Ascending aorta (tissue), 2 donors: Measurements from ENCODE around the gene TAX1BP3. TPM values are rescaled to one million over a fixed set of nuclear protein-coding genes. Genes with fewer than 3 reads are reported as not detected.
A peak's percentile ranks its signal among the peaks of the same experiment; 100 is the strongest.
"Not testable (repeated sequence)": the region's sequence is repeated elsewhere in the genome, so short reads cannot be mapped to it uniquely, and the experiment has no call there.

Experiments
- DNase-seq, 2 donors: peaks; one replicate each; pipeline ENCODE4 v3.0.0-alpha.2; 2019; ENCODE audit warnings: low spot score in 2 of 2
- H3K27ac ChIP-seq, 2 donors: fragments of 200-600 bp; sonication (generic); one replicate each; pipeline ENCODE4 v1.5.1; 2016 to 2017; ENCODE audit warnings: mild to moderate bottlenecking in 1 of 2
- H3K27me3 ChIP-seq: fragments of 200-600 bp; sonication (generic); one replicate; pipeline ENCODE4 v1.5.1; 2017
- H3K36me3 ChIP-seq, 2 donors: fragments of 200-600 bp; sonication (generic); one replicate each; pipeline ENCODE4 v1.5.1; 2016
- H3K4me1 ChIP-seq, 2 donors: fragments of 200-600 bp; sonication (generic); one replicate each; pipeline ENCODE4 v1.5.1; 2016 to 2017; ENCODE audit warnings: mild to moderate bottlenecking in 1 of 2
- H3K4me3 ChIP-seq, 2 donors: fragments of 200-600 bp; sonication (generic); one replicate each; pipeline ENCODE4 v1.5.1; 2016 to 2017; ENCODE audit warnings: mild to moderate bottlenecking in 1 of 2
- H3K9me3 ChIP-seq, 2 donors: fragments of 200-600 bp; sonication (generic); one replicate each; pipeline ENCODE4 v1.5.1; 2016
- CTCF ChIP-seq, 3 experiments: fragments of 200-600 bp in 2 of 3; fragments of 450-650 bp in 1 of 3; sonication (generic) in 2 of 3; IDR thresholded peaks; one replicate each; pipeline ENCODE4 v1.5.1; 2016 to 2019; ENCODE audit warnings: antibody characterized with exemption in 3 of 3, mild to moderate bottlenecking in 1 of 3, moderate library complexity in 1 of 3
- intact Hi-C: fragments of 100-400 bp; cut with DNase I; formaldehyde crosslinking; loops from one replicate; pipeline ENCODE4 v1.15.1; 2023
- total RNA-seq: library from RNA; depleted of rRNA; stranded (reverse); fragments of >200 nt; gene quantifications from one replicate; pipeline ENCODE4 v1.1.0, GENCODE V29; 2016

Gene TAX1BP3
- total RNA-seq, 1 donor from 2014 or later, result 165 TPM

DNA sequence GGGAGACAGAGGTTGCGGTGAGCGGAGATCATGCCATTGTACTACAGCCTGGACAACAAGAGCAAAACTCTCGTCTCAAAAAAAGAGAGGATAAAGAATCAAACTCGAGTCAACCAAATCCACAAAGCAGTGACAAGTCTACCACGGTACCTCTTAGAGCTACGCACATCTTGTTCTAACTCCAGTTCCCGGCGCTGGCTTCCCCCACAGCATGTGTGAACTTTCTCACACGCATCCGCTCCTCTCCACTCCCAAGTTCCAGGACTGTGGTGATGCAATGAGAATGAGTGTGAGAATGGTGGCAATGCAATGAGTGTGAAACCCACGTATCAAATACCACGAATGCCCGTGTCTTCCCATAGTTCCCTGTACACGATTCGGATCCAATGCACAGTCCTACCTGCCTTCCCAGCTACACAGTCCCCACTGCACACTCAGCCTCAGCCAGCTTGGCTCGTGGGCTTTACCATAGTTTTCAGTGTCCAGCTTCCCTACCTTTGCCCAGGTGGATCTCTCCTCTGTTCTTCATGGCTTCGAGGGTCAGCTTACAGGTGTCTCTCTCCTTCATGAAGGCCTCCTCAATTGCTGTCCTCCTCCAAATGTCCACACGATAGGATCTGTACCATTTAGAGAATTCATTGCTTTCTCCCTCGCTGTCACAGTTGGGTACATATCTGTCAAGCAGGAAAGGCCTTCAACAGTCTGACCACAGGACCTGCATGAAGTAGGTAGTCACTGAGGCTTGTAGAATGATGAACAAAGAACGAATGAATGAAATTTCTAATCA, 36.7 kb upstream of the TAX1BP3 start:
- Histone ChIP-seq H3K27me3 (no peaks in the 10 kb centered on the region), H3K4me3 (no peak overlapping the region), H3K9me3 (no peaks in the 10 kb centered on the region), H3K4me1 (no peaks in the 10 kb centered on the region), H3K27ac (no peak overlapping the region), H3K36me3 (no peaks in the 10 kb centered on the region)
- DNase-seq, result no peak
- intact Hi-C loops, result no loop called here
- TF ChIP-seq CTCF (IDR thresholded peaks at IDR 0.05), result no peak

DNA sequence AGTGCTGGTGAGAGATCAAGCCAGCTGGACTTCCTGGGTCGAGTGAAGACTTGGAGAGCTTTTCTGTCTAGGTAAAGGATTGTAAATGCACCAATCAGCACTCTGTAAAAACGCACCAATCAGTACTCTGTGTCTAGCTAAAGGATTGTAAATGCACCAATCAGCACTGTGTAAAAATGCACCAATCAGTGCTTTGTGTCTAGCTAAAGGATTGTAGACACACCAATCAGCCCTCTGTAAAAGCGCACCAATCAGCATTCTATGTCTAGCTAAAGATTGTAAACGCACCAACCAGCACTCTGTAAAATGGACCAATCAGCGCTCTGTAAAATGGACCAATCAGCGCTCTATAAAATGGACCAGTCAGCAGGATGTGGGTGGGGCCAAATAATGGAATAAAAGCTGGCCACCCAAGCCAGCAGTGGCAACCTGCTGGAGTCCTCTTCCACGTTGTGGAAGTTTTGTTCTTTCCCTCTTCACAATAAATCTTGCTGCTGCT, 33.7 kb upstream of the TAX1BP3 start:
- H3K4me1 ChIP-seq, H3K27ac ChIP-seq, H3K9me3 ChIP-seq, DNase-seq, H3K4me3 ChIP-seq, H3K36me3 ChIP-seq, H3K27me3 ChIP-seq, intact Hi-C loops: not testable (repeated sequence)

- no peak for DNase-seq
- no peak for TF ChIP-seq CTCF (IDR thresholded peaks at IDR 0.05)
- Histone ChIP-seq H3K9me3 (no peaks in the 10 kb centered on the region), H3K27ac (no peak overlapping the region), H3K36me3 (no peaks in the 10 kb centered on the region), H3K4me1 (peaks cover 5% of the 10 kb centered on the region in 2 donors), H3K27me3 (peaks cover 4% of the 10 kb centered on the region), H3K4me3 (no peak overlapping the region)
- intact Hi-C loops, result no loop called here
These were observed 31.6 kb upstream of the TAX1BP3 start for GRCh38 chr17:3699951-3700350.

GRCh38 chr17:3698139-3698538, 29.8 kb upstream of the TAX1BP3 start:
- no peak for TF ChIP-seq CTCF (IDR thresholded peaks at IDR 0.05)
- Histone ChIP-seq H3K4me1 (peaks cover 5% of the 10 kb centered on the region in 2 donors), H3K36me3 (no peaks in the 10 kb centered on the region), H3K9me3 (no peaks in the 10 kb centered on the region), H3K27ac (no peak overlapping the region), H3K4me3 (no peak overlapping the region), H3K27me3 (peaks cover 8% of the 10 kb centered on the region)
- no peak for DNase-seq
- intact Hi-C loops, result no loop called here

DNA sequence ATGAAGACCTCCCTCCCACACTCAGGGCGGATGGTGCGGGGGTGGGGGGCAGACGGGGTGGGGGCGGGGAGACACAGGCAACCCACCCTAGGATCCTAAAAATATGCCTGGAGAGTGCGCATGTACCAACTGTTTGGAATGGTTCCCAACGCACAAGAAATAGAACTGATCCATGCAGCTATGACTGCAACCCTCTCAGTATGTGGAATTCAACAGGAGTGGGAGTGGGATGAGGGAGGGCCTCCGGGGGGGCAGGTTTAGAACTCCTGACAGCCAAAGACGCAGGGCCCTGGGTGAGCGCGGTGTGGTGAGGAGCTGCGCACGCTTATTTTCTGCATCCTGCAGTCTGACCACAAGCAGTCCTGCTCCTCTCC, 28.7 kb upstream of the TAX1BP3 start:
- no peak for DNase-seq
- TF ChIP-seq CTCF (IDR thresholded peaks at IDR 0.05), result no peak
- Histone ChIP-seq H3K27me3 (peaks cover 8% of the 10 kb centered on the region), H3K4me3 (no peak overlapping the region), H3K27ac (no peak overlapping the region), H3K4me1 (peaks cover 5% of the 10 kb centered on the region in 2 donors), H3K36me3 (no peaks in the 10 kb centered on the region), H3K9me3 (no peaks in the 10 kb centered on the region)
- intact Hi-C loops, result no loop called here

- DNase-seq, result no peak
- H3K27ac ChIP-seq, result no peak within 1 kb of the TSS
- H3K9me3 ChIP-seq, result no peaks in the 10 kb centered on the region
- peak within 1 kb of the TSS; percentile 51 to 70 for H3K4me3 ChIP-seq
- TF ChIP-seq CTCF (IDR thresholded peaks at IDR 0.05), result no peak
- H3K36me3 ChIP-seq, result no peaks in the 10 kb centered on the region
- intact Hi-C loops, result no loop called here
- H3K4me1 ChIP-seq, result peaks cover 5% of the 10 kb centered on the region in 2 donors
- peaks cover 8% of the 10 kb centered on the region for H3K27me3 ChIP-seq
These were observed 27.5 kb upstream of the TAX1BP3 start, which contains the start of gene P2RX5 for GRCh38 chr17:3695723-3696411. Gene P2RX5 (minus strand): TSS chr17:3696155. CDS start chr17:3696005, 150 bp downstream.
